HCT116 (cell line): ENCODE results near the gene FAM193A.

Experiments
- EZH2 ChIP-seq: fragments of 200-600 bp; sonication (generic); IDR thresholded peaks from 2 replicates; pipeline ENCODE4 v1.6.1; 2017; ENCODE audit warnings: antibody characterized with exemption, mixed run types
- POLR2A ChIP-seq: IDR thresholded peaks from 2 replicates; pipeline ENCODE4 v1.7.0; 2011; ENCODE audit warnings: borderline replicate concordance; ENCODE audit not compliant: insufficient read depth, insufficient read length; ENCODE audit errors: extremely low read depth
- POLR2AphosphoS5 ChIP-seq: IDR thresholded peaks from 2 replicates; pipeline ENCODE4 v1.6.1; 2011; ENCODE audit warnings: mild to moderate bottlenecking, low read depth, low read length, moderate library complexity
- RAD21 ChIP-seq: IDR thresholded peaks from 2 replicates; pipeline ENCODE4 v1.6.1; 2012; ENCODE audit warnings: low read depth, mild to moderate bottlenecking
- TCF7L2 ChIP-seq: IDR thresholded peaks from 2 replicates; pipeline ENCODE4 v1.7.0; 2011; ENCODE audit warnings: borderline replicate concordance, inconsistent platforms; ENCODE audit not compliant: insufficient read depth, insufficient read length; ENCODE audit errors: extremely low read depth
- YY1 ChIP-seq: IDR thresholded peaks from 2 replicates; pipeline ENCODE4 v1.6.1; 2011; ENCODE audit warnings: low read length, low read depth, moderate library complexity, mild to moderate bottlenecking; ENCODE audit not compliant: insufficient replicate concordance; ENCODE audit errors: extremely low read depth
- ZNF274 ChIP-seq: fragments of 200-500 bp; sonication (Bioruptor generic); IDR thresholded peaks from 2 replicates; pipeline ENCODE4 v1.6.1; 2014; ENCODE audit warnings: mild to moderate bottlenecking, low read depth, low read length, inconsistent platforms
- TF ChIP-seq, protein P1 (sequence below), 3 experiments: fragments of 200-600 bp in 1 of 3; sonication (generic) in 1 of 3; IDR thresholded peaks in 2 of 3; conservative IDR thresholded peaks in 1 of 3; 2 replicates each; pipeline ENCODE4 v1.5.1; 2012 to 2017; ENCODE audit warnings: low read depth in 2 of 3, low read length in 2 of 3, antibody characterized with exemption in 1 of 3, borderline replicate concordance in 1 of 3, control low read depth in 1 of 3, mild to moderate bottlenecking in 1 of 3, mixed read lengths in 1 of 3, mixed run types in 1 of 3, moderate library complexity in 1 of 3; ENCODE audit not compliant: insufficient read depth in 1 of 3

DNA sequence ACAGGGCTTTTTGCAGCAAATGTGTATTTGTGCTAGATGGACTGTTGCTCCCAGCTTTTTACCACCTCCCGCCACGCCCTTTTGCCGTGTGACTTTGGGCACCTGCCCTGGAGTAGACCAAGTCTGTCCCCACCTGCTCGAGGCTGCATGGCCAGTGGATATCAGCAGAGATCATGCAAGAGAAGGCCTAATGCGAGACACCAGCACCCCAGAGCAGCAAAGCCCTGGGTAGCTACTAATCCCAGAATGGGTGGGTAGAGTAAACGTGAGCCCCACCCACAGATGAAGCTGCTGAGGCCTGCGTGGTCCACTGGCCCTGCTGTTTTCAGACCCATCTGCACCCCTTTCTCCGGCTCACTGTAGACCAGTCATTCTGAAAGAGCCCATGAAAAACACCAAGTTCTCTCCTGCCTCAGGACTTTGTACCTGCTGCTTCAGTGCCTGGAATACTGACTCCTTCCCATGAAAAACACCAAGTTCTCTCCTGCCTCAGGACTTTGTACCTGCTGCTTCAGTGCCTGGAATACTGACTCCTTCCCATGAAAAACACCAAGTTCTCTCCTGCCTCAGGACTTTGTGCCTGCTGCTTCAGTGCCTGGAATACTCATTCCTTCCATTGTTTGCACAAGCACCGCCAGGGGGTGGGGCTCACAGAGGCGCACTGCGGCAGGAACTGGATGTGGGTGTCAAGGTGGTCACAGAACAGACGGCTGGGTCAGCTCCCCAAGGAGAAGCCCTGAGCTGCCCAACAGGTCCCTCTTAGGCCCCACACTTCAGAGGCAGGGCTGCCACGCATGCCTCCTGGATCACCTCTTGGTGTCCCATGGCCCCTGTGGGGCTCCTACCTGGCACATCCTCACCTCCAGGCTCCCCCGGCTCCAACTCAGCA, 224.8 kb downstream of the FAM193A start:
- TF ChIP-seq, protein P1, sequence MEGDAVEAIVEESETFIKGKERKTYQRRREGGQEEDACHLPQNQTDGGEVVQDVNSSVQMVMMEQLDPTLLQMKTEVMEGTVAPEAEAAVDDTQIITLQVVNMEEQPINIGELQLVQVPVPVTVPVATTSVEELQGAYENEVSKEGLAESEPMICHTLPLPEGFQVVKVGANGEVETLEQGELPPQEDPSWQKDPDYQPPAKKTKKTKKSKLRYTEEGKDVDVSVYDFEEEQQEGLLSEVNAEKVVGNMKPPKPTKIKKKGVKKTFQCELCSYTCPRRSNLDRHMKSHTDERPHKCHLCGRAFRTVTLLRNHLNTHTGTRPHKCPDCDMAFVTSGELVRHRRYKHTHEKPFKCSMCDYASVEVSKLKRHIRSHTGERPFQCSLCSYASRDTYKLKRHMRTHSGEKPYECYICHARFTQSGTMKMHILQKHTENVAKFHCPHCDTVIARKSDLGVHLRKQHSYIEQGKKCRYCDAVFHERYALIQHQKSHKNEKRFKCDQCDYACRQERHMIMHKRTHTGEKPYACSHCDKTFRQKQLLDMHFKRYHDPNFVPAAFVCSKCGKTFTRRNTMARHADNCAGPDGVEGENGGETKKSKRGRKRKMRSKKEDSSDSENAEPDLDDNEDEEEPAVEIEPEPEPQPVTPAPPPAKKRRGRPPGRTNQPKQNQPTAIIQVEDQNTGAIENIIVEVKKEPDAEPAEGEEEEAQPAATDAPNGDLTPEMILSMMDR (IDR thresholded peaks at IDR 0.05 in 2 of 3, conservative IDR thresholded peaks at IDR 0.05 in 1 of 3; ENCODE audit: borderline replicate concordance in 1 of 3, insufficient read depth in 1 of 3, low read depth in 2 of 3, low read length in 2 of 3): peak in 2 of 3 experiments; percentile 26 to 29; a peak in 1 of 6 replicates
- TF ChIP-seq YY1 (no peak), POLR2AphosphoS5 (no peak), EZH2 (no peak), POLR2A (no peak), RAD21 (no peak), ZNF274 (no peak), TCF7L2 (no peak)
